NT2/D1 (cell line): ENCODE results near the gene CENPL.

Source experiments
- YY1 ChIP-seq: IDR thresholded peaks from 2 replicates; pipeline ENCODE4 v1.6.1; 2011; ENCODE audit not compliant: insufficient read length, insufficient read depth
- ZNF274 ChIP-seq: IDR thresholded peaks from 2 replicates; pipeline ENCODE4 v1.6.1; 2011; ENCODE audit warnings: mild to moderate bottlenecking, low read depth, low read length

DNA sequence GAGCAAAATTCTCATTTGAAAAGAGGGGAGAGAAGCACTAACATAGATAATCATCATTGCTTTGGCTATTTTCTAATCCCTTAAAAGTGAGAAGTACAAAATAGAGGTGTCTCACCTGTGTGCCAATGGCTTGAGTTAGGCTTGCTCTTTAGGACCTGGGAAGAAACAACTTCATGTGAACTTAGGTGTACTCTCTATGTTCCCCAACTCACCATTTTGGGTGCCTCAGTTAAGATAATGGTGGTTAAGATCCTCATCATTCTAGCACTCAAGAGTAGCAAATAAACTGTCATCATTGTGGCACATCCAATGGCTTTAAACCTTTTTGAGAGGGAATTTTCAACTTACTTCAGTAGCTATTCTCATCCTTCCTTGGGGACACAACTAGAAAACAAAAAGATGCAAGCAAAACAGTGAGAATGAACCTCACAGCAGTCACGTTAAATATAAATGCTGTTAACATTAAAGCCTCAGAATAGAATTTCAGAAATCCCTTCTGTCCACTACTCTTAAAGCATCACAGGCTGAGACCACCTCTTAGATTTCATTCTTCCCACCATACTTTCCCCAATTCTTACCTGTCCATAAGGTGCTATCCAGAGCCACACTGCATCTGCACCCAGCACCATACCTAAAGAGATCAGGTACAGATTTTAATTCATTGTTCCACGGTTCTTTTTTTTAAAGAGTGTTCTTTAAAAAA, 41.9 kb upstream of the CENPL start:
- TF ChIP-seq ZNF274 (no peak), YY1 (no peak)
